Hepatocyte (in vitro differentiated cells): ENCODE data around the gene GALNT13. TPM values are rescaled to one million over a fixed set of nuclear protein-coding genes. Genes with fewer than 3 reads are reported as not detected.

Experiments
- DNase-seq: peaks from one replicate; pipeline ENCODE4 v3.0.0-alpha.2; 2016; ENCODE audit warnings: low spot score
- H2AFZ ChIP-seq: fragments of 200-600 bp; sonication (generic); 2 replicates; pipeline ENCODE4 v1.6.0; 2016; ENCODE audit warnings: antibody characterized with exemption, mild to moderate bottlenecking
- H3K27ac ChIP-seq: fragments of 200-600 bp; sonication (generic); 2 replicates; pipeline ENCODE4 v1.5.1; 2016; ENCODE audit warnings: mild to moderate bottlenecking
- H3K27me3 ChIP-seq: fragments of 200-600 bp; sonication (generic); 2 replicates; pipeline ENCODE4 v1.6.1; 2016
- H3K36me3 ChIP-seq: fragments of 200-600 bp; sonication (generic); replicated peaks from 2 replicates; pipeline ENCODE4 v1.5.1; 2016; ENCODE audit warnings: low read depth; ENCODE audit not compliant: insufficient read depth
- H3K4me1 ChIP-seq: fragments of 200-600 bp; sonication (generic); 2 replicates; pipeline ENCODE4 v1.5.1; 2016; ENCODE audit warnings: mild to moderate bottlenecking, moderate library complexity; ENCODE audit not compliant: insufficient read depth
- H3K4me2 ChIP-seq: fragments of 200-600 bp; sonication (generic); 2 replicates; pipeline ENCODE4 v1.6.0; 2016
- H3K4me3 ChIP-seq: fragments of 200-600 bp; sonication (generic); 2 replicates; pipeline ENCODE4 v1.5.1; 2016; ENCODE audit warnings: mild to moderate bottlenecking
- H3K79me2 ChIP-seq: fragments of 200-600 bp; sonication (generic); 2 replicates; pipeline ENCODE4 v1.6.0; 2017; ENCODE audit warnings: mild to moderate bottlenecking
- H3K9me2 ChIP-seq: fragments of 200-600 bp; sonication (generic); replicated peaks from 2 replicates; pipeline ENCODE4 v1.6.0; 2017; ENCODE audit warnings: mild to moderate bottlenecking; ENCODE audit not compliant: insufficient read depth
- H3K9me3 ChIP-seq: fragments of 200-600 bp; sonication (generic); 2 replicates; pipeline ENCODE4 v1.5.1; 2016; ENCODE audit warnings: low read depth, mild to moderate bottlenecking
- H4K20me1 ChIP-seq: fragments of 200-600 bp; sonication (generic); 2 replicates; pipeline ENCODE4 v1.6.0; 2016; ENCODE audit warnings: mild to moderate bottlenecking; ENCODE audit not compliant: insufficient read depth, poor library complexity, severe bottlenecking
- EZH2 ChIP-seq: fragments of 200-600 bp; sonication (generic); IDR thresholded peaks from 2 replicates; pipeline ENCODE4 v1.6.1; 2016; ENCODE audit warnings: antibody characterized with exemption, mild to moderate bottlenecking, borderline replicate concordance
- EZH2phosphoT487 ChIP-seq: fragments of 200-600 bp; sonication (generic); IDR thresholded peaks from one replicate; pipeline ENCODE4 v1.6.1; 2018; ENCODE audit warnings: antibody characterized with exemption, mild to moderate bottlenecking, low read depth, moderate library complexity; ENCODE audit not compliant: unreplicated experiment, severe bottlenecking
- WGBS: methylation state at CpG from one replicate; pipeline ENCODE4 v1.1.6; 2016; ENCODE audit warnings: low lambda C conversion rate; ENCODE audit errors: missing lambda C conversion rate; 5-methylcytosine and 5-hydroxymethylcytosine counted together
- polyA plus RNA-seq: library from polyadenylated mRNA; unstranded; fragments of >200 nt; fragmentation: Nextera tagmentation; extraction: Ambion mirVana; gene quantifications from 2 replicates; pipeline ENCODE4 v1.2.1, GENCODE V29; 2016
- total RNA-seq: library from RNA; depleted of rRNA; stranded (reverse); fragments of >200 nt; gene quantifications from 2 replicates; pipeline ENCODE4 v1.2.3, GENCODE V29; 2014
- TF ChIP-seq, protein P1 (sequence below): fragments of 200-600 bp; sonication (generic); IDR thresholded peaks from 2 replicates; pipeline ENCODE4 v1.5.1; 2016; ENCODE audit warnings: antibody characterized with exemption, mild to moderate bottlenecking; ENCODE audit not compliant: poor library complexity

Gene GALNT13
- total and polyA plus RNA-seq, 2 experiments from 2014 or later, result 25.6 to 53.5 TPM

DNA sequence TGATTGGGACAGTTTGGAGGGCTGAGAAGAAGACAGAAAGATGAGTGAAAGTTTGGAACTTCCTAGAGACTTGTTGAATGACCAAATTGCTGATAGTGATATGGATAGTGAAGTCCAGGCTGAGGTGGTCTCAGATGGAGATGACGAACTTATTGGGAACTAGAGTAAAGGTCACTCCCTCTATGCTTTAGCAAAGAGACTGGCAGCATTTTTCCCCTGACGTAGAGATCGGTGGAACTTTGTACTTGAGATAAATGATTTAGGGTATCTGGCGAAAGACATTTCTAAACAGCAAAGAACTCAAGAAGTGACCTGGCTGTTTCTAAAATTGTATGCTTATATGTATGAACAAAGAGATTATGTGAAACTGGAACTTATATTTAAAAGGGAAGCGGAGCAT, 605.6 kb downstream of the GALNT13 start:
- H4K20me1 ChIP-seq, result no peaks in the 10 kb centered on the region
- DNase-seq, result no peak
- H3K79me2 ChIP-seq, result no peaks in the 10 kb centered on the region
- no peaks in the 10 kb centered on the region for H3K4me1 ChIP-seq
- no peak overlapping the region for H3K27ac ChIP-seq
- H3K9me2 ChIP-seq, result no peaks in the 10 kb centered on the region
- WGBS, result 83% methylated on average over 5 of the region's 5 CpGs
- no peak overlapping the region for H3K4me2 ChIP-seq
- H3K27me3 ChIP-seq, result no peaks in the 10 kb centered on the region
- no peak overlapping the region for H3K4me3 ChIP-seq
- no peak for TF ChIP-seq EZH2phosphoT487
- TF ChIP-seq, protein P1, sequence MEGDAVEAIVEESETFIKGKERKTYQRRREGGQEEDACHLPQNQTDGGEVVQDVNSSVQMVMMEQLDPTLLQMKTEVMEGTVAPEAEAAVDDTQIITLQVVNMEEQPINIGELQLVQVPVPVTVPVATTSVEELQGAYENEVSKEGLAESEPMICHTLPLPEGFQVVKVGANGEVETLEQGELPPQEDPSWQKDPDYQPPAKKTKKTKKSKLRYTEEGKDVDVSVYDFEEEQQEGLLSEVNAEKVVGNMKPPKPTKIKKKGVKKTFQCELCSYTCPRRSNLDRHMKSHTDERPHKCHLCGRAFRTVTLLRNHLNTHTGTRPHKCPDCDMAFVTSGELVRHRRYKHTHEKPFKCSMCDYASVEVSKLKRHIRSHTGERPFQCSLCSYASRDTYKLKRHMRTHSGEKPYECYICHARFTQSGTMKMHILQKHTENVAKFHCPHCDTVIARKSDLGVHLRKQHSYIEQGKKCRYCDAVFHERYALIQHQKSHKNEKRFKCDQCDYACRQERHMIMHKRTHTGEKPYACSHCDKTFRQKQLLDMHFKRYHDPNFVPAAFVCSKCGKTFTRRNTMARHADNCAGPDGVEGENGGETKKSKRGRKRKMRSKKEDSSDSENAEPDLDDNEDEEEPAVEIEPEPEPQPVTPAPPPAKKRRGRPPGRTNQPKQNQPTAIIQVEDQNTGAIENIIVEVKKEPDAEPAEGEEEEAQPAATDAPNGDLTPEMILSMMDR, result no peak
- no peak for TF ChIP-seq EZH2
- H3K36me3 ChIP-seq, result no peaks in the 10 kb centered on the region
- no peak overlapping the region for H2AFZ ChIP-seq
- no peaks in the 10 kb centered on the region for H3K9me3 ChIP-seq

DNA sequence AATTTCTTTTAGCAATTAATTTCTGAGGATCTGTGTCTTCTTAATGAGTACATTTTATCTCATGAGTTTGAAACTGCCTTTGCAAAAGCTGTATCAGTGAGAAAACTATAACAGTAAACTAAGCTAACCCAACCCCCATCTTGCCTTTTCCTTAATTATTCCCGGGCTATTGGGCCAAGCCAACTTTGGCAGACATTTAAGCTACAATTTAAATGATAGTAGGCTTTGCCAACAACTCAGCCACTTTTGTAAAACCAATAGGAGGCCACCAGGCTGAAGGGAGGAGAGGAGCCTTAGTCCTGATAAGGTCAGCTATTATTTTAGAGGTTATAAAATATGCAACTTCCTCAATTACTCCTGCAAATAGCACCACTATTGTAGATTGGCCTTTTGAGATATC, 608.8 kb downstream of the GALNT13 start:
- TF ChIP-seq EZH2phosphoT487, result no peak
- TF ChIP-seq, protein P1, result no peak
- no peak for TF ChIP-seq EZH2
- Histone ChIP-seq H3K4me1 (no peaks in the 10 kb centered on the region), H3K27me3 (no peaks in the 10 kb centered on the region), H3K4me3 (no peak overlapping the region), H3K9me3 (no peaks in the 10 kb centered on the region), H4K20me1 (no peaks in the 10 kb centered on the region), H2AFZ (no peak overlapping the region), H3K79me2 (no peaks in the 10 kb centered on the region), H3K9me2 (no peaks in the 10 kb centered on the region), H3K27ac (no peak overlapping the region), H3K4me2 (no peak overlapping the region), H3K36me3 (no peaks in the 10 kb centered on the region)
- 87% methylated on average over 1 of the region's 1 CpG for WGBS
- no peak for DNase-seq

DNA sequence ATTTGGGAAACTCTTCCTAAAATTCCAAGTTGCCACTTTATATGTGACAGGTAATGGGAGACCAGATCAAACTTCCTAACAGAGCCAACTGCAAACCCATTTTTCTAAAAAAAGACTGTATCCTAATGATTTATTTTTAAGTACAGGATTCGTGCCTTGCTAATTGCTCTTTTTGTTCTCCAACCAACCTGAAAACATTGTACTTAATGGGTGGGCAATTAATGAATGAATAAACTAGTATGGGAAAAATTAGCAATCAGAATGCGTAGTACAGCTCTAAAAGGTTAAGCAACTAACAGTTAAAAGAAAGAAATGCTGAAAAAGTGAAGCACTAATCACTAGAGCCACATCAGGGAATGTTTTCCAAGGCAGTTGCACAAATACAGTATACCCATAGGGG, 609.6 kb downstream of the GALNT13 start:
- Histone ChIP-seq H3K4me3 (no peak overlapping the region), H4K20me1 (no peaks in the 10 kb centered on the region), H3K27ac (no peak overlapping the region), H3K4me2 (no peak overlapping the region), H3K9me2 (no peaks in the 10 kb centered on the region), H3K27me3 (no peaks in the 10 kb centered on the region), H3K36me3 (no peaks in the 10 kb centered on the region), H3K9me3 (no peaks in the 10 kb centered on the region), H2AFZ (no peak overlapping the region), H3K4me1 (peaks cover 1% of the 10 kb centered on the region), H3K79me2 (no peaks in the 10 kb centered on the region)
- 88% methylated on average over 2 of the region's 2 CpGs for WGBS
- TF ChIP-seq EZH2 (no peak), EZH2phosphoT487 (no peak)
- TF ChIP-seq, protein P1, result no peak
- no peak for DNase-seq
